Smooth muscle cell of the pulmonary artery (primary cell): ENCODE data around the gene ULK3. TPM values are rescaled to one million over a fixed set of nuclear protein-coding genes. Genes with fewer than 3 reads are reported as not detected.

ENCODE experiments used
- total RNA-seq: library from RNA; depleted of rRNA; stranded (reverse); fragments of >200 nt; gene quantifications from 2 replicates; pipeline ENCODE4 v1.2.3, GENCODE V29; 2014

The ULK3 gene
- total RNA-seq, result 14.5 and 28.5 TPM in 2 replicates

GRCh38 chr15:74842581-74843444 lies at the start of gene ULK3:
TSS of gene ULK3 (minus strand) at chr15:74843156. CDS start at chr15:74843105, 51 bp downstream.

GRCh38 chr15:74889883-74890664 lies 47.1 kb upstream of the ULK3 start, which contains the start of gene MPI:
TSS of gene MPI (plus strand) at chr15:74890042. CDS start at chr15:74890074, 32 bp downstream.

GRCh38 chr15:74873036-74873755 lies 30.2 kb upstream of the ULK3 start, which contains the start of gene SCAMP2:
TSS of gene SCAMP2 (minus strand) at chr15:74873365. CDS start at chr15:74873255, 110 bp downstream.

DNA sequence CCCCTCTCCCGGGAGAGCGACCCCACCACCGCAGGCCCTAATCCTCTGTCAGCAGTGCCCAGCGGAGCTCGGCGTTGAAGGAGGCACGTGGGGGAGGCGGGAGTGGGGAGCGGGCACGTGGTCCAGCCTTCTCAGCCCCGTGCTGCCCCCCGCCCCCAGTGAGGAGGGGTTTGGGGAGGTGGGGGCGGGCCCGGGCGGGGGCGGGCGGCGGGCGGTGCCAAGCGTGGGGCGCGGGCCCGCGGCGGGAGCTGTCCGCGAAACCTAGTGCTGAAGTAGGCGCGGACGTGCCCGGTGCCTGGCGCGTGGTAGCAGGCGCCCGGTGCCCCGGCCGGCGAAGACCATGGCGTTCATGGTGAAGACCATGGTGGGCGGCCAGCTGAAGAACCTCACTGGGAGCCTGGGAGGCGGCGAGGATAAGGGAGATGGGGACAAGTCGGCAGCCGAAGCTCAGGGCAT lies 16.6 kb downstream of the ULK3 start, which contains the start of gene CPLX3:
CPLX3 (plus strand) TSS at position 264 of the 456 bp plus-strand sequence; CDS start at position 341, 77 bp downstream.

GRCh38 chr15:74812533-74812932 lies 30.4 kb downstream of the ULK3 start, which contains the start of gene LMAN1L:
TSS of gene LMAN1L (plus strand) at chr15:74812835. CDS start at chr15:74812855, 20 bp downstream.

Other genes with a start within 250 kb of the ULK3 start
- 55.9 and 64.2 TPM in 2 replicates for gene CLK3, start 227.3 kb downstream of the ULK3 start, total RNA-seq
- gene EDC3, start 147.1 kb downstream of the ULK3 start, total RNA-seq, result 22.0 and 23.5 TPM in 2 replicates
- gene CYP1A1, start 117.6 kb downstream of the ULK3 start, total RNA-seq, result 0.40 and 1.2 TPM in 2 replicates
- gene CYP1A2, start 94.3 kb downstream of the ULK3 start, total RNA-seq, result not detected in 2 replicates
- gene CSK, start 61.1 kb downstream of the ULK3 start, total RNA-seq, result 37.6 and 55.2 TPM in 2 replicates
- 0.26 TPM in 1 of 2 replicates, not detected in the other for gene LMAN1L, start 30.3 kb downstream of the ULK3 start, total RNA-seq
- gene CPLX3, start 16.5 kb downstream of the ULK3 start, total RNA-seq, result not detected in 2 replicates
- gene SCAMP2, start 30.2 kb upstream of the ULK3 start, total RNA-seq, result 28.7 and 39.0 TPM in 2 replicates
- 118 TPM in 2 replicates for gene MPI, start 46.9 kb upstream of the ULK3 start, total RNA-seq
- 50.0 and 71.3 TPM in 2 replicates for gene FAM219B, start 63.7 kb upstream of the ULK3 start, total RNA-seq
- gene COX5A, start 94.9 kb upstream of the ULK3 start, total RNA-seq, result 33.1 and 41.3 TPM in 2 replicates
- gene RPP25, start 113.6 kb upstream of the ULK3 start, total RNA-seq, result 2.6 and 4.6 TPM in 2 replicates
- 1.6 and 2.6 TPM in 2 replicates for gene SCAMP5, start 152.4 kb upstream of the ULK3 start, total RNA-seq
- gene PPCDC, start 180.4 kb upstream of the ULK3 start, total RNA-seq, result 7.3 and 7.4 TPM in 2 replicates